HG03439 (cell line): Measurements from ENCODE around the gene BAZ1B.
"Not testable (repeated sequence)": the region's sequence is repeated elsewhere in the genome, so short reads cannot be mapped to it uniquely, and the experiment has no call there.

Experiments used
- ATAC-seq: cut with Tn5 transposase; IDR thresholded peaks from one replicate; pipeline ENCODE4 v1.9.1; 2021; ENCODE audit warnings: mild to moderate bottlenecking, moderate library complexity; ENCODE audit not compliant: unreplicated experiment

The BAZ1B gene

GRCh38 chr7:73449422-73449821 is 72.7 kb downstream of the BAZ1B start:
- no peak for ATAC-seq

- no peak for ATAC-seq
These were observed 73.5 kb downstream of the BAZ1B start for GRCh38 chr7:73448609-73449008.

GRCh38 chr7:73447121-73447733 is 74.9 kb downstream of the BAZ1B start:
- no peak for ATAC-seq

DNA sequence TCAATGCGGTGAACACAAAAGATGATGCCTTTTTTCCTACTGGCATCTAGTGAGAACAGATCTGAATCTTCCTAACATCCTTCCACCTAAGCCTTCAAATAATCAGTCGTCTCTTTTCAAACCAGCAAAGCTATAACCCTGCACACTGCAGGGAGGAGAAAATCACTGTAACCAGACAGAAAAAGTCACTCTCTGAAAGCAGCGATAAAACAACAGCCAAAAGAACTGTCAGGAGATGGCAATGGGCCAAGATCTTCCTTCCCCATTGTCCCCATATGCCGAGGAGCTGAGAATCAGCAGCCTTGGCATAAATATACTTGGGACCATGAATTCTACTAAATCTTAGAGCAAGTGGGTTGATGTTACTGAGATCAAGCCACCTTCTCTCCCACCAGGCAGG is 75.4 kb downstream of the BAZ1B start:
- ATAC-seq, result no peak

DNA sequence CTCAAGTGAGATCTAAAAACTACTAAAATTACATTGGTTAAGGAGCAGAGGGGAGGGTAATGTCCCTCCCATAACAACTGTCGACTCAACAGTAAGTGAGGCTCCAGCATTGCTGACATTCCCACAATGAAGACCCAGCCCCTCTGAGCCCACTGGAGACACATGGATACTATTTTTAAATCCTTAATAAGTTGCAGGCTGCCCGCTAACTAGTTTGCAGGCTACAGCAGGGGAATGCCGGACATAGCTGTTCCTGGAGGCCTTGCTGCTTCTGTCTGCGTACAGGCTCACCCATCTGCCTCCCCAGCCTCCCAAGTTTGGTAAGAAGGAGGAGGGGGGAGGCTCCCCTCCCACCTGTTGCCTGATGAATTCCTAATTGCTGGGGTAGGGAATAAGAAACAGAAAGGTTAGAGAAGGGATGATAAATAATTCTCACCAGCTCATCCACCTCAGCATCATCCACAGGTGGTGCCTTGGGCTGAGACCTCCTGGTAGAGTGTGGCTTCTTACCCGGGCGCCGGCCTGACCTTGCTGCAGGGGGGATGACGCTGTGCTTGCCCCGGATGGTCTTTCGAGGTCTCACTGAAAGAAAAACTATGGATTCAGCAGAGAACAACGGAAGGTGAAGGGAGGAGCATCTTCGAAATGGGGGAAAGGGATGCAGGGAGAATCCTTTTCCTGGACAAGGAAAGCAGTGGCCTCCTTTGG is 78.4 kb downstream of the BAZ1B start:
- ATAC-seq, result no peak

DNA sequence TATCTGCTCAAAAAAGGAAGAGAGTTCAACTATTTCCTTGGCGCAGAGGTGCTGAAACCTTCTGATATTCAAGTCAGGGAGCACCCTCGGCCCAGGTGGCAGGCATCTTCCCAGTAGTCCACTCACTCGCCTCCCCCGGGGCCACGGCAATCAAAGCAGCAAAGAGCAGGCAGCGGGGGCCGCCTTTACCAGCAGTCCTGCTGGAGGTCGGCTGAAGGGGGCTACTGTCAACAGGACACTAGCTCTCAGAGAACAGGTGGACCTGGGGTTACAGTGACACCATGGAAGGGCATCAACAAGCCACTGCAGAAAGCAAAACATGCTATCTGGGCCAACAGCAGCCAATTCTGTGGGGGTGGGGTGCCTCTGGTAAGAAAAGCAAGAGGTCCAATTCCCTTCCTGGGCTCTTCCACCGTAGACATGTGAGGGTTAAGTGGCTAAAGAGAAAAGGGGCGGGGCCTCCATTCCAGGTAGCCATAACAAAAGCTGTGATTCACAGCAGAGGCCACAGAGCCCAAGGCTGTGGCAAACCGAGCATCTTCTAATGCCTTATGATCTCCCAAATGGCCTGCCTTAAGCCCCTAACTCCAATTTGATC is 79.1 kb downstream of the BAZ1B start:
- no peak for ATAC-seq

DNA sequence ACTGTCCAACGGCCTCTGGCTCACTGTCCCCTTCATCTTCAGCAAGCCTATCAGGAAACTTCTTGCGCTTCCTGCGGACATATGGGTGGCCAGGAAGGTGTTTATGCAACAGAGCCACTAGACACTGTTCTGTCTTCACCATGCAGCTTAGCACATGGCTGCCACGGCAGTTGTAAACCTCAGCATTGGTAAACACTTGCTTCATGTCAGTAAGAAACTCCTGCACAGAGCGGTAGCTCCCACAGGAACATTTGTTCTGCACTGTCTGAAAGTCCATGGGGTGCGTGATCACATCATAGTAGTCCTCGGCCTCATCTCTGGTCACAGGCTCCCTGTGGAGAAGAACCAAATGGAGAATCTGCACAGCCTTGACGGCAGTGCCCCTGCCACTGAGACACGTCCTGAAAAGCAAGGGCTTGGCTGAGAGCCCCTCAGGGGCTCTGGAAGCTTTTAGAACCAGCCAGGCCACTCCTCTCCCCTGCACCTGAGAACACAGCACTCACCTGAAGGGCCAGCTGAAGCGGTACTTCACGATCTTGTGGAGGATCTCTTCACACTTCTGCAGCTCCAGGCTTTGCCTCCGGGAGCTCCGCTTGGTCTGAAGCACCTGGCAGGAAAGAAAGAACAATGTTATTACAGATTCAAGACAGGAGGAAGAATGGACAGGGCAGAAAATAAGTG is 79.7 kb downstream of the BAZ1B start:
- ATAC-seq, result no peak

DNA sequence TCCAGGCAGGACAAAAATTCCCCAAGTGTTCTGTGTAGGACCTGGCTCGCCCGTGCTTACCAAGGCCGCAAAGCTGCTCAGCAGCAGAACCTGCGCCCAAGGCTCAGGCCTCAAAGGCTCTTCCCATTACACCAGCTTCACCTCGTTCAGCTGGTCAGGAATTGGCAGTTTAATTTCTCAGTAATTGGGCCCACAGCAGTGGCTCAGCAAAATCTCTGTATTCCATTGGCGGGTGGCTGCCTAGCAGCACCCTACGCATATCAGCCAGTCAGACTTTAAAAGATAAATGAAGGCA is 82.7 kb downstream of the BAZ1B start:
- ATAC-seq, result no peak

DNA sequence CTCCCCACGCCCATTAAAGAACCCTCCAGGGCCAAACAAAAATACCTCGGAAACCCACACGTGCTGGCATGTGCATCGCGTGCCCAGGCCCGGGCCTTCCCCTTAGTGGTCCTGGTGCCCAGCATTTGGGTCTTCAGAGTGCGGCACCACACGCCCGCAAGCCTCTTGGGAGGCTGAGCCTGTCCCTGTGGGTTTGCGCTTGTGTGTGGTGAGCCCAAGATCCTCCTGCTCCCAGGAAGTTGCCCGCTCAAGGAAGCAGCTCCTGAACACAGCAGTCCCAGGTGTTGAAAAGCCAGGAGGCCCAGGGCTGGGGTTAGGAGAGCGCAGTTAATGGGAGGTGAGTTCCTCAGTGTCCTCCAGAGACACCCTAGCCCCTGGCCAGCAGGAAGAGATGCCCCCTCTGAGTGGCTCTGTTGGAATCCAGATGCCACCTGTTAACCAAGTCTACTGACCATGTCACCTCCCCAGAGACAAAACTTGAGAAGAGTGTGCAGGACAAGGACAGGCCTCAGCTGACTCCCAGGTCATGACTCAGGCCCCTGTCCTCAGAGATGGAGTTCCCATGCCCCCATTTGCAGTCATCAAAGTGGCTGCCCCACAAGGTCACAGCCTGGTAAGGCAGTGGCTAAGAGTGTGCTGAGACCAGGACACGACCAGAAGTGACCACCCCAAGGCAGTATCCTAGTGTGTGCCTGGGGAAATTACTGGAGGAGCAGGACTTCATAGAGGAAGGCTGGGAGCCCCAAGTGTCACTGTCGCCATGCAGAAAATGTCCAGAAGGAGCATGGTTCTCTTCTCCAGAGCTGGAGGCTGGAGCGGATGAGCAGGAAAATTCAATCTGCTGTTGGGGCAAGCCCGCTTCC is 83.3 kb downstream of the BAZ1B start:
- ATAC-seq, result no peak

- no peak for ATAC-seq
These were observed 84.3 kb downstream of the BAZ1B start for GRCh38 chr7:73437621-73438416.

GRCh38 chr7:73437091-73437490 is 85.0 kb downstream of the BAZ1B start:
- ATAC-seq, result no peak

DNA sequence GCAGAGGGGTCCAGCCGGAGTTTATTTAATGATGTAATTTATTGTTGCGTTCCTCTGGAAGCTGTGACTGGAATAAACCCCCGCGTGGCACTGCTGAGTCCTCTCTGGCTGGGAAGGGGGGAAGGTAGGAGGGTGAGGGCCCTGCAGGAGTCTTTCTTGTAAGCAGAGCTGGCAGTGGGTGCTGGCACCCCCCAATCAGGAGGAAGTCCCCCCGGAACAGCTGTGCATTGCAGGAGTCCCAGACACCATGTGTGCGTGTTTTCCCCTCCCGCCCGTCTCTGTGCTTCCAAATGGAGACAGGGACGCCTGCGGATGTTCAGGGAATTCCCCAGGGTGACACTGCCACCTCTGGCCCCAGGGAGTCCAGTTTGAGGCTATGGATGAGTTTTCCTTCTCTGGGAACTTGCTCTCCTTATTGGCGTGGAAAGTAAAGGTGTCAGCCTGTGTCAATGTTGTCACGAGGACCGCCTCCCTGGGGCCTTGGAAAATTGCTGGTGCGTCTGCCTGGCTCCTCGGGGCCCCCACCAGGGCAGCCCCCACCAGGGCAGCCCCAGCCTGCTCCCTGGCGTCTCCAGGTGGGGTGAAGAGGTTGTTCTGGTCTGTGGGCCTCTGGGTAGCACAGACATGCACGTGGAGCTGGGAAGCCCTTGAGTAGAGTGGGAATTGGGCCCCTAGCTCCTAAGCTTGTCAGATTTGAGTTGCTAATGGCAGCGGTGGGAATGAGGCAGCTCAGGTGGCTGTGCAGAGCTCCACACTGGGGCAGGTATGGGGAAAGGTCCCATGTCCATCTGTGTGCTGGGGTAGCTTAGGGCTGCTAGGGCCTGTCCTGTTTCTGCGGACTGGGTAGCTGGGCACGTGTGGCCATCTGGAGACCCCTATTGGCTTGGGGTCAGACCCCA is 85.8 kb downstream of the BAZ1B start:
- no peak for ATAC-seq

GRCh38 chr7:73435471-73436009 is 86.6 kb downstream of the BAZ1B start:
- no peak for ATAC-seq

DNA sequence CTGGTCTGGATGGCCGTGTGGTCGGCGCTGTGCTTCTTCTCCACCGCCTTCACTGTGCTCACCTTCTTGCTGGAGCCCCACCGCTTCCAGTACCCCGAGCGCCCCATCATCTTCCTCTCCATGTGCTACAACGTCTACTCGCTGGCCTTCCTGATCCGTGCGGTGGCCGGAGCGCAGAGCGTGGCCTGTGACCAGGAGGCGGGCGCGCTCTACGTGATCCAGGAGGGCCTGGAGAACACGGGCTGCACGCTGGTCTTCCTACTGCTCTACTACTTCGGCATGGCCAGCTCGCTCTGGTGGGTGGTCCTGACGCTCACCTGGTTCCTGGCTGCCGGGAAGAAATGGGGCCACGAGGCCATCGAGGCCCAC is 87.4 kb downstream of the BAZ1B start:
- ATAC-seq, result no peak

- no peak for ATAC-seq
These were observed 88.0 kb downstream of the BAZ1B start for GRCh38 chr7:73433924-73434700.

DNA sequence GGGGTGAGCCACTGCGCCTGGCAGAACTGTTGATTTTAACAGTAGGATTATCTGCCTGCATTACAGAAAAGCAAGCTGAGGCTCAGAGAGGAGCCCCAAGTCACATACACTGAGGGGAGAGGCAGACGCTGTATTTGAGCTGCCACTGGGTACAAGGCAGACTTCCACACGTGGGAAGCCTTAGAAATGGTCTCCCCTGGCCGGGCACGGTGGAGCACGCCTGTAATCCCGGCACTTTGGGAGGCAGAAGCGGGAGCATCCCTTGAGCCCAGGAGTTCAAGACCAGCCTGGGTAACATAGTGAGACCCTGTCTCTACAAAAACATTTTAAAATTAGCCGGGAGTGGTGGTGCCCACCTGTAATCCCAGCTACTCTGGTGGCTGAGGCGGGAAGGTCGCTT is 89.4 kb downstream of the BAZ1B start:
- no peak for ATAC-seq

DNA sequence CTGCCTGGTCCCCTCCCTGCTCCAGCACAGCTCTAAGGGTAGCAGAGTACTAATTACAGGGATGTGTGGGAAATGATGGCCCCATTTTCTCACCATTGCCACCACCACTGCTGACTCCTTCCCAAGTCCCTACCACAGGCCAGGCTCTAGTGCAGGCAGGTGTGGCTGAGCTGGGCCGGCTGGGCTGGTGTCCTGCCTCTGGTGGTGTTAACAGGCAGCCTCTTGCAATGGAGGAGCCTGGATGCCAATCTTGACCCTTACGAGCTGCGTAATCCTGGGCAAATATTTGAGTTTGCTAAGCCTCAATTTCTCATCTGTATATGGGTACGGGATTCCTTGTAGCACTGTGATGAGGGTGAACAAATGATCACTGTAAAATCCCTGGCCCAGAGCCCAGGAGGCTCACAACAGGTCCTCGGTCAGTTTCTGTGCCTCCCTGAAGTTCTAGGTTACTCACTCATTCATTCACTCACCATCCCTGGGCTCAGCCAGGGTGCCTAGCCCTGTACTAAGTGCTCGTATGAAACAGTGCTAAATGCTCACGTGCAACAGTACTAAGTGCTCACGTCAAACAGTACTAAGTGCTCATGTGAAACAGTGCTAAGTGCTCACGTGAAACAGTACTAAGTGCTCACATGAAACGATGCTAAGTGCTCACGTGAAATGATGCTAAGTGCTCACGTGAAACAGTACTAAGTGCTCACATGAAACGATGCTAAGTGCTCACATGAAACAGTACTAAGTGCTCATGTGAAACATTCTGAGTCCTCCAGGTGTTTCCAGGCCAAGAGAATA is 90.9 kb downstream of the BAZ1B start:
- ATAC-seq, result no peak

- ATAC-seq, result not testable (repeated sequence)
These were observed 91.6 kb downstream of the BAZ1B start for GRCh38 chr7:73430540-73430939.
